HL-60/S4 treated with phorbol 12-myristate 13-acetate at 8.2 ng/mL for 4 days and 3 days (cell line): ENCODE measurements around the gene SLC39A6.
"Not testable (repeated sequence)": the region's sequence is repeated elsewhere in the genome, so short reads cannot be mapped to it uniquely, and the experiment has no call there.

Experiments used
- in situ Hi-C: fragments of 300-500 bp; cut with MboI; formaldehyde crosslinking; loops from 2 replicates; pipeline ENCODE4 v1.15.0; 2022; ENCODE audit warnings: low sequenced_read_pairs

SLC39A6 gene

GRCh38 chr18:36135264-36135663 is 6.1 kb upstream of the SLC39A6 start:
- in situ Hi-C loops, result no loop called here

DNA sequence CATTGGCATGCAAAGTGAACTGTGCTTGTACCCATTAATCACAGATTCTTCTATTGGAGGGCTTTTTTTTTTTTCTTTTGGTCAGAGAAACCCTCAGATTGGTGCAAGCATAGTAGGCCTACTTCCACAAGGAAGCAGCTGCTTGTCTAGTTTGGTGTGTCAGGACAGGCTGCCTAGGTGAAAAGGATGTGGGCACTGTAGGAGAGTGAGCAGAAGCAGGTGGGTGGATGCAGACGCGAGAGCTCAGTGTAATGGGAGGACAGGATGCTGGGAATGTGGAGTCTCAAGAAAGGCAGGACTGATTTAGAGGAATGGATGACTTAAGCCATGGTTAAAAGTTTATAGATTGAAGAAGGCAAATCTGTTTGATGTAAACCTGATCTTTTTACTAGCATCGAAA is 3.6 kb upstream of the SLC39A6 start:
- in situ Hi-C loops, result no loop called here

DNA sequence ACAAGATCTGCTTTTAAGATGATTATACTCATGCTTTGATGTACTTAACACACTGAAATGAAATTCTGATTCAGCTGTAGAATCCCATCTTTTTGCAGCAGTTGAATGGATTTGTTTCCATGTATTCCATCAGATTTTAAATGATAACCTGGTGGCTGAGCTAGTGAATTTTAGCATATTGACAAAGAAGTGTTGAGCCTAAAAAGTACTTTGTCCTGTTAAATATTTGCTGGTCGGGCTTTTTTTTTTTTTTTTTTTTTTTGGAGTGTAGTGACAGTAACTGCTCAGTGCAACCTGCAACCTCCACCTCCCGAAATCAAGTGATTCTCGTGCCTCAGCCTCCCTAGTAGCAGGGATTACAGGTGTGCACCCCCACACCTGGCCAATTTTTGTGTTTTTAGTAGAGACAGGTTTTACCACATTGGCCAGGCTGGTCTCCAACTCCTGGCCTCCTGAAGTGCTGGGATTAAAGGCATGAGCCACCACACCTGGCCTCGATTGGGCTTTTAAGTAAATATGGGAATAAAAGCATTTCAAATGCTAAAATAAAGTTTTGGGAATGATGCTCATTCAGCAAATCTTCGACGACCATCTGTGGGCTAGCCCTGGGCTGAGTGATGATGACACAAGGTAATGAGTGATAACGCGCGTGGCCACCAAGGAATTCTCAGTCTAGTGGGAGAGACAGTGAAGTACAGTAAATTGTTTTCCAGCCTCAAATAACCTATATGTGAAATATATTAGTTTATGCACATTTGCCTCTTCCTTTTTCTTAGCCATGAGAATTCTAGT is 2.7 kb upstream of the SLC39A6 start:
- in situ Hi-C loops, result no loop called here

- in situ Hi-C loops, result no loop called here
Observed at GRCh38 chr18:36130883-36131653, 1.9 kb upstream of the SLC39A6 start.

GRCh38 chr18:36130039-36130831 is 1.1 kb upstream of the SLC39A6 start:
- in situ Hi-C loops, result no loop called here

DNA sequence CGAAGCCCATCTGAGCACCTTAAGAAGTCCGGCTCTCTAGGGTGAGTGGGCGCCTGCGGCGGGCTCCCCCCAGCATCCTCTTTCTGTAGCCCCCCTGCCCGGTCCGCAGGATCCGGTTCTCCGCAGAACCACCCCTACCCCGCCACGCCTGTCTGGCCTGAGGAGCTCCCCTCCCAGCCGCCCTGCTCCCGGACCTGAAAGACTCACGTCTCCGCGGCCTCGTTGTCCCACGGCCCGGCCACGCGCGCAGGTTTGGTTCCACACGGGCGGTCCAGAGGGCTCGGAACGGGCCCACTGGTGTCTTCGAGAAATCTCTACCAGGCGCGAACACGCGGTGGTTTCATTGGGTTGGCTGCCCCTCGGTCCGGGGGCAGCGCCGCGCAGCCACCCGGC is 237 bp downstream of the SLC39A6 start:
- in situ Hi-C loops, result no loop called here

- in situ Hi-C loops, result no loop called here
Observed at GRCh38 chr18:36128530-36128870, 640 bp downstream of the SLC39A6 start.

- in situ Hi-C loops, result no loop called here
Observed at GRCh38 chr18:36127836-36128529, 1.2 kb downstream of the SLC39A6 start.

DNA sequence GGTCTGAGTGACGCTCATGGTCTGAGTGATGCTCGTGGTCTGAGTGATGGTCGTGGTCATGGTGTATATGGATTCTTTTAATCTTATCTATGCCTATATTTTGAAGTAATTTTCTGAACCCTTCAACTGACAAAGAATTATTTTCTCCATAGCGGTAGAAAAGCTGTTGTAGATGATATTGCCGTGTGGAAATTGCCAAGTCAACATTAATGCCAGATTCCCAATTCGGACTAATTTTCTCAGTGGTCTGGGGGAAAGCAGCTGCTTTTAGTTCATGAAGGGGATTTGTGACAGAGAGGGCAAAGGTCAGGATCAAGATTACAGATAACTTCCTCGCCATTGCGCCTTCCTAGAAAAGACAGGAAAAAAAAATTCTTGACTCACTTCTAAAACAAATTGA is 2.5 kb downstream of the SLC39A6 start:
- in situ Hi-C loops, result no loop called here

GRCh38 chr18:36124841-36125240 is 4.3 kb downstream of the SLC39A6 start:
- in situ Hi-C loops, result no loop called here

GRCh38 chr18:36120297-36120696 is 8.8 kb downstream of the SLC39A6 start:
- in situ Hi-C loops, result no loop called here

DNA sequence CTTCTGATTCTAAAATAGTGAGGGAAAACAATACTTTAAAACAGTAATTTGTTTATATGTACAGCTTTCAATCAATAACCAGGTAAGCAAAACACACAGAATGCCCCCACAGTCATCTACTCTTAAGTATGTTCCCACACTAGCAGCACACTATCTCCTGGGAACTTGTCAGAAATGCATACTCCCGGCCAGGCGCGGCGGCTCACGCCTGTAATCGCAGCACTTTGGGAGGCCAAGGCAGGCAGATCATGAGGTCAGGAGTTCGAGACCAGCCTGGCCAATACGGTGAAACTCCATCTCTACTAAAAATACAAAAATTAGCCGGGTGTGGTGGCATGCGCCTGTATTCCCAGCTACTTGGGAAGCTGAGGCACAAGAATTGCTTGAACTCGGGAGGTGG is 12.4 kb downstream of the SLC39A6 start:
- in situ Hi-C loops, result not testable (repeated sequence)

- in situ Hi-C loops, result no loop called here
Observed at GRCh38 chr18:36114738-36115137, 14.4 kb downstream of the SLC39A6 start.

DNA sequence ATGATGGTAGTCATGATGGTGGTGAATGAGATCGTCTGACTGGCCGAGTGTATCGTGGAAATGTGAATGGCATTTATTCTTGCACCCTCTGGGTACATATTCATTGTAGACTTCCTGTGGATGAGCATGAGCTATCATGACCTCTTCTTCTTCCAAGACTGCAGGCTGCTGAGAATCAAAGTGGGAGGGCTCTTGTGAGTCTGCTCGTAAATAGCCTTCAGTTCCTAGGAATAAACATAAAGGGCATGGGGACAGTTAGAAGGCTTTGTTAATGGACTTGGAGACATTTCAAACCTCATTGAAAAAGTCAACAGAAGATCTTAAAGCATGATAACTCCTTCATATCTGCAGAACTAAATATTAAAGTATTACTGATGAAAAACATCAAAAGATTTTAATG is 14.9 kb downstream of the SLC39A6 start:
- in situ Hi-C loops, result no loop called here

DNA sequence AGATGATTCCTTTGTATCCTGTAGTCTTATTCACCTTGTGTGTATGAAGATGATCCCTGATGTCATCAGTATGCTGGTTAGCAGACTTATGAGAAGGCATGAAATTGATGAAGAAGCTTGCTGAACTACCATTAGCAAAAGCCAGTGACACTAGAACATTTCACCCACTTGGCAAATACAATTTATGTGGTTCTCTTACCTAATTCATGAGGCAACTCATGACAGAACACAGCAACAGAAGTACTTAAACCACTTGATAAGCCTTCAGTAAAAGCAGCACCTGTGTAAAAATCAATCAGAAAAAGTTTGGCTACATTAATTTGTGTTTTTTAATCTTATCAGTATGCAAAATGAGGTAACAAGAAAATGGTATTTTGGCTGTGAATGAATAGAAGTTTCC is 16.8 kb downstream of the SLC39A6 start:
- in situ Hi-C loops, result no loop called here

- in situ Hi-C loops, result no loop called here
Observed at GRCh38 chr18:36109737-36110136, 19.4 kb downstream of the SLC39A6 start.

DNA sequence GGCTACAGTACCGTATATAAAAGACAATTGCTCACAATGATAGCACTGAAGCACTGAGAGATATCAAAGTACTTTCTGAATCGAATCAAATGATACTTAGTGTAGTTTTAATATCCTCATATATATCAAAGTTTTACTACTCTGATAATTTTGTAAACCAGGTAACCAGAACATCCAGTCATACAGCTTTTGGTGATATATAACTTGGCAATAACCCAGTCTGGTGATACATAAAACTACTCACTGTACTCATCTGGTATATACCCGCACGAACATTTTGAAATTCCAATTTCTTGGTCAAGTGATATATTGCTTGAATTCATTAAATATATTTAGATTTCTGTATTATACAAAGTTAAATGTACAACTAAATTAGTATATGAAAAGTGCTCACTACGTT is 20.5 kb downstream of the SLC39A6 start:
- in situ Hi-C loops, result no loop called here

GRCh38 chr18:36108196-36108595 is 20.9 kb downstream of the SLC39A6 start:
- in situ Hi-C loops, result no loop called here

DNA sequence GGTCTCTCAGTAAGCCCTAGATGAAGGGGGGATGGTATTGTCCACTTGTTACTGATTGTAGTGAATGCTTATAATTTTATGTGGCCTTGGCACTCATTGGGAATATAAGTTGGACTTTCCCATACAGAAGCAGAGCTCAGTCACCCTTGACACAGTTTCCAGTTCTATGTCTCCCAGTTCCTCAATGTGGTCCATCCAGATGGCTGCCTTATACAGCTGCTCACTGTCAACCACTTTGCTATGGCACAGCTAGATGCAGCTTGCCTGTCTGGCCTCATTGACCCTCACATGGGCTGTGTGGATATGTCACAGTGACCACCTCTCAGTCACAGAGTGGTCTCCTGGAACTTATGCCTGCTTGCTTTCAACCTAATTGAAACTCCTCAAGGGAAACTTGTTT is 21.7 kb downstream of the SLC39A6 start:
- in situ Hi-C loops, result no loop called here

GRCh38 chr18:36104749-36105148 is 24.4 kb downstream of the SLC39A6 start:
- in situ Hi-C loops, result no loop called here

- in situ Hi-C loops, result no loop called here
Observed at GRCh38 chr18:36101943-36102342, 27.2 kb downstream of the SLC39A6 start.
